H1 (cell line): ENCODE results near the gene PRRC1. TPM values are rescaled to one million over a fixed set of nuclear protein-coding genes. Genes with fewer than 3 reads are reported as not detected.

Experiments used
- CTCF ChIA-PET: fragments of 300-600 bp; sonication (Branson Sonifier 250); formaldehyde crosslinking; loops from one replicate; lab custom pipeline; 2021; ENCODE audit not compliant: partially characterized antibody; lab: Charles Lee
- POLR2A ChIA-PET: fragments of 300-600 bp; sonication (Branson Sonifier 250); formaldehyde crosslinking; loops from one replicate; lab custom pipeline; 2021; ENCODE audit warnings: inconsistent platforms; ENCODE audit not compliant: partially characterized antibody; lab: Charles Lee
- DNase-seq, 2 experiments: peaks; one replicate each; pipeline versions ENCODE4 v3.0.0 to v3.0.0-alpha.2; 2010 to 2022; ENCODE audit warnings: low spot score in 2 of 2, low read depth in 1 of 2, mixed read lengths in 1 of 2
- FAIRE-seq: peaks from 2 replicates; lab custom pipeline; 2011; peaks lifted over from hg19 to GRCh38; lab: Jason Lieb, UNC
- H2AFZ ChIP-seq: 2 replicates; pipeline ENCODE4 v1.8.1; 2012; ENCODE audit warnings: low read length, inconsistent platforms
- H2AK5ac ChIP-seq: 2 replicates; pipeline ENCODE4 v1.6.1; 2013; ENCODE audit warnings: low read depth, low read length
- H2BK120ac ChIP-seq: replicated peaks from 2 replicates; pipeline ENCODE3; 2013; ENCODE audit warnings: low read depth, low read length, inconsistent platforms
- H2BK12ac ChIP-seq: 2 replicates; pipeline ENCODE4 v1.6.1; 2013; ENCODE audit warnings: low read depth, low read length
- H2BK15ac ChIP-seq: 2 replicates; pipeline ENCODE4 v1.6.1; 2013; ENCODE audit warnings: low read length
- H2BK20ac ChIP-seq: 2 replicates; pipeline ENCODE4 v1.6.1; 2013; ENCODE audit warnings: low read length
- H2BK5ac ChIP-seq: 2 replicates; pipeline ENCODE4 v1.6.1; 2013; ENCODE audit warnings: low read depth, low read length
- H3K14ac ChIP-seq: 2 replicates; pipeline ENCODE4 v1.6.1; 2013; ENCODE audit warnings: inconsistent platforms; ENCODE audit not compliant: insufficient read length
- H3K18ac ChIP-seq: 2 replicates; pipeline ENCODE4 v1.6.1; 2013; ENCODE audit warnings: low read length; ENCODE audit errors: extremely low read depth
- H3K23ac ChIP-seq: 2 replicates; pipeline ENCODE4 v1.6.1; 2013; ENCODE audit warnings: inconsistent platforms; ENCODE audit not compliant: insufficient read length
- H3K23me2 ChIP-seq: 2 replicates; pipeline ENCODE4 v1.6.1; 2013; ENCODE audit warnings: low read depth, low read length
- H3K27ac ChIP-seq: 2 replicates; pipeline ENCODE4 v1.6.1; 2011; ENCODE audit warnings: low read depth, low read length, inconsistent platforms
- H3K27me3 ChIP-seq, 4 experiments: replicated peaks in 1 of 4; 1 replicate in 1 of 4; 2 replicates in 3 of 4; pipeline versions ENCODE4 v1.6.1 to v1.8.1; 2011 to 2013; ENCODE audit warnings: low read length in 3 of 4, mild to moderate bottlenecking in 3 of 4, inconsistent platforms in 2 of 4, mixed read lengths in 2 of 4, moderate library complexity in 1 of 4; ENCODE audit not compliant: control insufficient read depth in 3 of 4, insufficient read depth in 3 of 4; ENCODE audit errors: extremely low read depth in 1 of 4
- H3K36me3 ChIP-seq, 4 experiments: 2 replicates each; pipeline versions ENCODE4 v1.6.1 to v1.8.1; 2011 to 2013; ENCODE audit warnings: mild to moderate bottlenecking in 4 of 4, low read length in 3 of 4, moderate library complexity in 2 of 4, control low read depth in 1 of 4, inconsistent platforms in 1 of 4; ENCODE audit not compliant: insufficient read depth in 4 of 4, control insufficient read depth in 2 of 4
- H3K4ac ChIP-seq: replicated peaks from 2 replicates; pipeline ENCODE3; 2013; ENCODE audit warnings: low read length, low read depth, mixed read lengths, inconsistent platforms; ENCODE audit not compliant: insufficient read length
- H3K4me1 ChIP-seq, 4 experiments: replicated peaks in 1 of 4; 1 replicate in 1 of 4; 2 replicates in 3 of 4; pipeline versions ENCODE4 v1.6.1 to v1.8.1; 2011 to 2013; ENCODE audit warnings: low read length in 3 of 4, inconsistent platforms in 2 of 4, mixed read lengths in 1 of 4; ENCODE audit not compliant: insufficient read depth in 4 of 4, control insufficient read depth in 3 of 4
- H3K4me2 ChIP-seq, 2 experiments: 2 replicates each; pipeline versions ENCODE4 v1.6.1 to v1.8.1; 2011 to 2013; ENCODE audit warnings: low read depth in 2 of 2, low read length in 2 of 2, control low read depth in 1 of 2, inconsistent platforms in 1 of 2, mild to moderate bottlenecking in 1 of 2; ENCODE audit not compliant: insufficient read depth in 1 of 2
- H3K4me3 ChIP-seq, 4 experiments: fragments of 200-600, 300-600 bp in 1 of 4; sonication (generic), shearing (Covaris generic), sonication (Bioruptor Twin) in 1 of 4; 2 replicates each; pipeline versions ENCODE4 v1.5.1 to v1.8.1; 2011 to 2016; ENCODE audit warnings: low read length in 4 of 4, low read depth in 3 of 4, control low read depth in 2 of 4, inconsistent platforms in 2 of 4, mild to moderate bottlenecking in 2 of 4, mixed read lengths in 1 of 4, moderate library complexity in 1 of 4; ENCODE audit not compliant: insufficient read depth in 2 of 4; ENCODE audit errors: extremely low read depth in 1 of 4
- H3K56ac ChIP-seq: replicated peaks from 2 replicates; pipeline ENCODE3; 2013; ENCODE audit warnings: low read depth, mild to moderate bottlenecking, mixed read lengths, low read length, inconsistent platforms; ENCODE audit not compliant: insufficient read length
- H3K79me1 ChIP-seq: 2 replicates; pipeline ENCODE4 v1.6.1; 2013; ENCODE audit warnings: low read depth, low read length, control low read depth
- H3K79me2 ChIP-seq, 2 experiments: 2 replicates each; pipeline versions ENCODE4 v1.6.1 to v1.8.1; 2012 to 2013; ENCODE audit warnings: low read length in 2 of 2, mild to moderate bottlenecking in 2 of 2, inconsistent platforms in 1 of 2; ENCODE audit not compliant: insufficient read depth in 2 of 2, control insufficient read depth in 1 of 2
- H3K9ac ChIP-seq, 4 experiments: replicated peaks in 1 of 4; 1 replicate in 1 of 4; 2 replicates in 3 of 4; pipeline versions ENCODE4 v1.6.1 to v1.8.1; 2011 to 2013; ENCODE audit warnings: low read depth in 3 of 4, low read length in 3 of 4, control low read depth in 2 of 4, mild to moderate bottlenecking in 2 of 4, moderate library complexity in 2 of 4, inconsistent platforms in 1 of 4; ENCODE audit errors: extremely low read depth in 1 of 4
- H3K9me3 ChIP-seq, 2 experiments: 2 replicates each; pipeline versions ENCODE4 v1.6.1 to v1.8.1; 2012 to 2013; ENCODE audit warnings: mild to moderate bottlenecking in 2 of 2, moderate library complexity in 2 of 2, control low read depth in 1 of 2, inconsistent platforms in 1 of 2, low read depth in 1 of 2, low read length in 1 of 2, mixed read lengths in 1 of 2; ENCODE audit not compliant: insufficient read depth in 2 of 2
- H4K20me1 ChIP-seq, 2 experiments: replicated peaks in 1 of 2; 2 replicates each; pipeline versions ENCODE3 to v1.8.1; 2011 to 2013; ENCODE audit warnings: inconsistent platforms in 2 of 2, low read length in 2 of 2, mild to moderate bottlenecking in 1 of 2; ENCODE audit not compliant: insufficient read depth in 2 of 2, control insufficient read depth in 1 of 2
- H4K5ac ChIP-seq: 2 replicates; pipeline ENCODE4 v1.6.1; 2013; ENCODE audit warnings: low read length, low read depth, mixed read lengths, inconsistent platforms; ENCODE audit not compliant: insufficient read length
- H4K8ac ChIP-seq: 2 replicates; pipeline ENCODE4 v1.8.0; 2013; ENCODE audit warnings: mild to moderate bottlenecking, moderate library complexity, low read length, inconsistent platforms; ENCODE audit not compliant: insufficient read depth; ENCODE audit errors: extremely low read depth
- H4K91ac ChIP-seq: replicated peaks from 2 replicates; pipeline ENCODE3; 2013; ENCODE audit warnings: low read length, mixed read lengths, inconsistent platforms; ENCODE audit not compliant: insufficient read length
- BRCA1 ChIP-seq: IDR thresholded peaks from 2 replicates; pipeline ENCODE4 v1.6.1; 2012; ENCODE audit warnings: low read depth, low read length, improper control_type of control experiment
- CBX8 ChIP-seq: fragments of 300-800, 300-1000 bp; sonication (generic); IDR thresholded peaks from 2 replicates; pipeline ENCODE4 v1.7.1; 2016; ENCODE audit warnings: low read depth, low read length, borderline replicate concordance
- CEBPB ChIP-seq: IDR thresholded peaks from 2 replicates; pipeline ENCODE4 v1.6.1; 2012; ENCODE audit warnings: low read depth, low read length
- EZH2 ChIP-seq: fragments of 200-600 bp; sonication (generic); IDR thresholded peaks from 2 replicates; pipeline ENCODE4 v1.7.1; 2012; ENCODE audit warnings: low read depth, mild to moderate bottlenecking, moderate library complexity, low read length, inconsistent platforms; ENCODE audit not compliant: severe bottlenecking
- FOSL1 ChIP-seq: IDR thresholded peaks from 2 replicates; pipeline ENCODE4 v1.6.1; 2011; ENCODE audit warnings: mild to moderate bottlenecking, low read depth, low read length, moderate library complexity; ENCODE audit not compliant: insufficient read depth
- KDM1A ChIP-seq: fragments of 200-600, 300-600 bp; sonication (generic); IDR thresholded peaks from 2 replicates; pipeline ENCODE4 v1.7.1; 2016; ENCODE audit warnings: mild to moderate bottlenecking, low read length, borderline replicate concordance
- PHF8 ChIP-seq: fragments of 200-600 bp; sonication (generic); conservative IDR thresholded peaks from 2 replicates; pipeline ENCODE4 v1.7.1; 2012; ENCODE audit warnings: low read depth, mild to moderate bottlenecking, inconsistent platforms, low read length, moderate library complexity
- SIX5 ChIP-seq: IDR thresholded peaks from 2 replicates; pipeline ENCODE4 v1.6.1; 2011; ENCODE audit warnings: mild to moderate bottlenecking, low read depth, low read length
- SP1 ChIP-seq: IDR thresholded peaks from 2 replicates; pipeline ENCODE4 v1.6.1; 2011; ENCODE audit warnings: low read depth, low read length
- SP2 ChIP-seq: IDR thresholded peaks from 2 replicates; pipeline ENCODE4 v1.6.1; 2012; ENCODE audit warnings: mild to moderate bottlenecking, low read length, inconsistent platforms
- TBP ChIP-seq: IDR thresholded peaks from 2 replicates; pipeline ENCODE4 v1.6.1; 2011; ENCODE audit warnings: low read depth, low read length, improper control_type of control experiment
- ZNF274 ChIP-seq: IDR thresholded peaks from 2 replicates; pipeline ENCODE4 v1.7.0; 2012; ENCODE audit warnings: low read length, borderline replicate concordance; ENCODE audit errors: extremely low read depth
- WGBS, 2 experiments: shearing (Covaris generic) in 1 of 2; methylation state at CpG; one replicate each; pipeline versions ENCODE4 v1.1.6 to v1.1.7; 2013 to 2015; ENCODE audit warnings: low lambda C conversion rate in 2 of 2, mixed read lengths in 2 of 2, inconsistent platforms in 1 of 2, low coverage in 1 of 2, missing lambda C conversion rate in 1 of 2; ENCODE audit not compliant: insufficient replicate concordance in 2 of 2, insufficient coverage in 1 of 2, insufficient read length in 1 of 2; ENCODE audit errors: extremely low coverage in 1 of 2, missing lambda C conversion rate in 1 of 2; 5-methylcytosine and 5-hydroxymethylcytosine counted together
- polyA plus RNA-seq, 7 experiments: library from polyadenylated mRNA; depleted of rRNA in 3 of 7; stranded (reverse) in 5 of 7; unstranded in 2 of 7; fragments of >200 nt in 5 of 7; fragments of 200-250 nt in 2 of 7; gene quantifications; 1 replicate in 5 of 7; 2 replicates in 1 of 7; 4 replicates in 1 of 7; pipeline versions ENCODE4 v1.2.1 to v1.2.3, GENCODE V29; 2011 to 2013; ENCODE audit warnings: missing spikeins in 2 of 7, mixed read lengths in 2 of 7
- total RNA-seq: library from RNA; stranded (reverse); fragmentation: NEBNext Ultra II Directional; extraction: Animal tissue kit (Norgen Biotek cat#: 25700); gene quantifications from 2 replicates; pipeline ENCODE4 v1.2.1, GENCODE V29; 2021
- TF ChIP-seq, protein P1 (sequence below), 3 experiments: IDR thresholded peaks; 1 replicate in 2 of 3; 2 replicates in 1 of 3; pipeline versions ENCODE4 v1.5.1 to v1.6.1; 2011; ENCODE audit warnings: low read length in 3 of 3, mild to moderate bottlenecking in 3 of 3, inconsistent platforms in 2 of 3, low read depth in 1 of 3, moderate library complexity in 1 of 3; ENCODE audit not compliant: insufficient read depth in 1 of 3; ENCODE audit errors: control extremely low read depth in 1 of 3

PRRC1 gene
- total and polyA plus RNA-seq, 2 of the 8 experiments (the other 6 are each of a cell fraction or from before 2014, with no cell fraction given): 54.6 to 78.6 TPM

GRCh38 chr5:127558273-127558672 is 40.8 kb downstream of the PRRC1 start:
- Histone ChIP-seq H2BK120ac (no peak overlapping the region), H3K23ac (no peak overlapping the region), H3K4me1 (no peaks in the 10 kb centered on the region), H3K27me3 (no peaks in the 10 kb centered on the region), H4K8ac (no peak overlapping the region), H3K4me3 (no peak overlapping the region), H3K9ac (no peak overlapping the region), H3K79me1 (no peaks in the 10 kb centered on the region), H2BK5ac (no peak overlapping the region), H4K20me1 (no peaks in the 10 kb centered on the region), H3K4ac (no peak overlapping the region), H3K18ac (no peak overlapping the region), H2AK5ac (no peak overlapping the region), H3K36me3 (peaks cover 0 to 18% (median 3%) of the 10 kb centered on the region in 4 experiments; a peak in 3 of 8 replicates), H3K4me2 (no peak overlapping the region), H2BK15ac (no peak overlapping the region), H4K5ac (no peak overlapping the region), H2BK12ac (no peak overlapping the region), H3K9me3 (no peaks in the 10 kb centered on the region), H2BK20ac (no peak overlapping the region), H3K14ac (no peak overlapping the region), H3K56ac (no peak overlapping the region), H2AFZ (no peak overlapping the region), H3K79me2 (no peaks in the 10 kb centered on the region), H4K91ac (no peak overlapping the region), H3K27ac (no peak overlapping the region), H3K23me2 (no peaks in the 10 kb centered on the region)
- POLR2A ChIA-PET: no interaction called here
- CTCF ChIA-PET: no interaction called here
- FAIRE-seq (no peak), DNase-seq (no peak)
- WGBS, 2 experiments: 91% methylated on average over 2 of the region's 2 CpGs; no CpG with 5 or more reads in 1 of the 2 experiments
- TF ChIP-seq ZNF274 (no peak), CEBPB (no peak), KDM1A (no peak), CBX8 (no peak), EZH2 (no peak), BRCA1 (no peak), TBP (no peak), PHF8 (no peak), SP2 (no peak), FOSL1 (no peak), SP1 (no peak), SIX5 (no peak)
- TF ChIP-seq, protein P1, sequence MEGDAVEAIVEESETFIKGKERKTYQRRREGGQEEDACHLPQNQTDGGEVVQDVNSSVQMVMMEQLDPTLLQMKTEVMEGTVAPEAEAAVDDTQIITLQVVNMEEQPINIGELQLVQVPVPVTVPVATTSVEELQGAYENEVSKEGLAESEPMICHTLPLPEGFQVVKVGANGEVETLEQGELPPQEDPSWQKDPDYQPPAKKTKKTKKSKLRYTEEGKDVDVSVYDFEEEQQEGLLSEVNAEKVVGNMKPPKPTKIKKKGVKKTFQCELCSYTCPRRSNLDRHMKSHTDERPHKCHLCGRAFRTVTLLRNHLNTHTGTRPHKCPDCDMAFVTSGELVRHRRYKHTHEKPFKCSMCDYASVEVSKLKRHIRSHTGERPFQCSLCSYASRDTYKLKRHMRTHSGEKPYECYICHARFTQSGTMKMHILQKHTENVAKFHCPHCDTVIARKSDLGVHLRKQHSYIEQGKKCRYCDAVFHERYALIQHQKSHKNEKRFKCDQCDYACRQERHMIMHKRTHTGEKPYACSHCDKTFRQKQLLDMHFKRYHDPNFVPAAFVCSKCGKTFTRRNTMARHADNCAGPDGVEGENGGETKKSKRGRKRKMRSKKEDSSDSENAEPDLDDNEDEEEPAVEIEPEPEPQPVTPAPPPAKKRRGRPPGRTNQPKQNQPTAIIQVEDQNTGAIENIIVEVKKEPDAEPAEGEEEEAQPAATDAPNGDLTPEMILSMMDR (IDR thresholded peaks at IDR 0.05; ENCODE audit: control extremely low read depth in 1 of 3, insufficient read depth in 1 of 3, low read depth in 1 of 3, low read length in 3 of 3): no peak
